OCI-LY1 (cell line): ENCODE data around the gene PRMT3.
"Not testable (repeated sequence)": the region's sequence is repeated elsewhere in the genome, so short reads cannot be mapped to it uniquely, and the experiment has no call there.

Source experiments
- H2AFZ ChIP-seq: fragments of 200-600 bp; sonication (generic), shearing (Covaris generic); 2 replicates; pipeline ENCODE4 v1.6.0; 2014; ENCODE audit warnings: antibody characterized with exemption, mild to moderate bottlenecking, low read length
- H3F3A ChIP-seq: fragments of 200-600 bp; sonication (generic), shearing (Covaris generic); 2 replicates; pipeline ENCODE4 v1.6.0; 2014; ENCODE audit warnings: mild to moderate bottlenecking, antibody characterized with exemption, low read length, moderate library complexity; ENCODE audit not compliant: insufficient read depth
- H3K27ac ChIP-seq: fragments of 200-600 bp; sonication (generic); 2 replicates; pipeline ENCODE4 v1.5.1; 2014; ENCODE audit warnings: low read length, mixed run types, mild to moderate bottlenecking, low read depth; ENCODE audit not compliant: poor library complexity, severe bottlenecking
- H3K27me3 ChIP-seq: fragments of 200-600 bp; sonication (generic); 2 replicates; pipeline ENCODE4 v1.6.0; 2014; ENCODE audit warnings: antibody characterized with exemption, mild to moderate bottlenecking, low read length, moderate library complexity; ENCODE audit not compliant: insufficient read depth
- H3K36me3 ChIP-seq: fragments of 200-600 bp; sonication (generic); 2 replicates; pipeline ENCODE4 v1.6.1; 2014; ENCODE audit warnings: mild to moderate bottlenecking, antibody characterized with exemption, low read length, moderate library complexity, mixed read lengths; ENCODE audit not compliant: insufficient read depth
- H3K4me1 ChIP-seq: fragments of 200-600 bp; sonication (generic); 2 replicates; pipeline ENCODE4 v1.5.1; 2014; ENCODE audit warnings: mild to moderate bottlenecking, low read length, moderate library complexity; ENCODE audit not compliant: insufficient read depth, severe bottlenecking
- H3K4me2 ChIP-seq: fragments of 200-600 bp; sonication (generic), shearing (Covaris generic); 2 replicates; pipeline ENCODE4 v1.6.1; 2014; ENCODE audit warnings: low read length
- H3K4me3 ChIP-seq: fragments of 200-600 bp; sonication (generic); 2 replicates; pipeline ENCODE4 v1.5.1; 2014; ENCODE audit warnings: low read length, low read depth, mild to moderate bottlenecking, mixed read lengths; ENCODE audit not compliant: poor library complexity, severe bottlenecking
- H3K79me2 ChIP-seq: fragments of 200-600 bp; shearing (Covaris generic); 2 replicates; pipeline ENCODE4 v1.6.1; 2016; ENCODE audit warnings: mixed run types, low read length, mixed read lengths; ENCODE audit not compliant: insufficient read depth
- H3K9ac ChIP-seq: fragments of 200-600 bp; sonication (generic), shearing (Covaris generic); 2 replicates; pipeline ENCODE4 v1.6.1; 2014; ENCODE audit warnings: mild to moderate bottlenecking, low read length, mixed read lengths
- H3K9me2 ChIP-seq: fragments of 200-600 bp; sonication (generic), shearing (Covaris generic); 2 replicates; pipeline ENCODE4 v1.6.1; 2014; ENCODE audit warnings: low read depth, mild to moderate bottlenecking, low read length, mixed read lengths
- H3K9me3 ChIP-seq: fragments of 200-600 bp; shearing (Covaris generic); 2 replicates; pipeline ENCODE4 v1.6.1; 2014; ENCODE audit warnings: low read length, mixed read lengths
- H4K20me1 ChIP-seq: fragments of 200-600 bp; sonication (generic), shearing (Covaris generic); 2 replicates; pipeline ENCODE4 v1.6.0; 2016; ENCODE audit warnings: mild to moderate bottlenecking, low read length; ENCODE audit not compliant: insufficient read depth
- CTCF ChIP-seq: fragments of 200-600 bp; sonication (generic), shearing (Covaris generic); IDR thresholded peaks from 2 replicates; pipeline ENCODE4 v1.5.1; 2017; ENCODE audit warnings: mild to moderate bottlenecking, antibody characterized with exemption, low read length, moderate library complexity, mixed read lengths
- EZH2 ChIP-seq: fragments of 200-600 bp; sonication (generic), shearing (Covaris generic); IDR thresholded peaks from 2 replicates; pipeline ENCODE4 v1.8.0; 2017; ENCODE audit warnings: borderline replicate concordance, mixed run types, mild to moderate bottlenecking, antibody characterized with exemption, low read length, moderate library complexity, mixed read lengths

Gene PRMT3

GRCh38 chr11:20470348-20470747, 82.8 kb downstream of the PRMT3 start:
- TF ChIP-seq EZH2 (no peak), CTCF (no peak)
- Histone ChIP-seq H3F3A (no peaks in the 10 kb centered on the region), H3K27me3 (no peaks in the 10 kb centered on the region), H3K9me2 (no peaks in the 10 kb centered on the region), H3K9ac (no peak overlapping the region), H3K79me2 (no peaks in the 10 kb centered on the region), H3K4me3 (no peak overlapping the region), H3K27ac (no peak overlapping the region), H4K20me1 (no peaks in the 10 kb centered on the region), H3K36me3 (peaks cover 62% of the 10 kb centered on the region), H3K9me3 (no peaks in the 10 kb centered on the region), H2AFZ (no peak overlapping the region), H3K4me1 (no peaks in the 10 kb centered on the region), H3K4me2 (no peak overlapping the region)

GRCh38 chr11:20471929-20472328, 84.4 kb downstream of the PRMT3 start:
- H4K20me1 ChIP-seq, H3K4me2 ChIP-seq, H3F3A ChIP-seq, H3K9me2 ChIP-seq, H3K79me2 ChIP-seq, H3K4me1 ChIP-seq, H2AFZ ChIP-seq, H3K27me3 ChIP-seq, H3K4me3 ChIP-seq, H3K9ac ChIP-seq, H3K9me3 ChIP-seq, H3K27ac ChIP-seq: not testable (repeated sequence)
- peaks cover 56% of the 10 kb centered on the region for H3K36me3 ChIP-seq

- Histone ChIP-seq H3K4me3 (no peak overlapping the region), H3K9me3 (no peaks in the 10 kb centered on the region)
Observed at GRCh38 chr11:20474176-20474881, 86.8 kb downstream of the PRMT3 start.

More at GRCh38 chr11:20474176-20474881, 86.8 kb downstream of the PRMT3 start:
- no peaks in the 10 kb centered on the region for H3K9me2 ChIP-seq
- no peak overlapping the region for H3K9ac ChIP-seq
- no peaks in the 10 kb centered on the region for H3K27me3 ChIP-seq
- no peaks in the 10 kb centered on the region for H3F3A ChIP-seq
- H2AFZ ChIP-seq, result no peak overlapping the region
- peaks cover 47% of the 10 kb centered on the region for H3K36me3 ChIP-seq
- no peaks in the 10 kb centered on the region for H3K79me2 ChIP-seq
- no peak for TF ChIP-seq CTCF
- H3K4me1 ChIP-seq, result no peaks in the 10 kb centered on the region
- H3K27ac ChIP-seq, result no peak overlapping the region
- H3K4me2 ChIP-seq, result no peak overlapping the region
- H4K20me1 ChIP-seq, result no peaks in the 10 kb centered on the region
